Left lung (tissue), 10 donors: ENCODE data around the gene SGF29. TPM values are rescaled to one million over a fixed set of nuclear protein-coding genes. Genes with fewer than 3 reads are reported as not detected.
"Not testable (repeated sequence)": the region's sequence is repeated elsewhere in the genome, so short reads cannot be mapped to it uniquely, and the experiment has no call there.

Experiments
- ATAC-seq: fragments of 200-7000 bp; cut with Tn5 transposase; one replicate; pipeline ENCODE4 v1.9.1; 2020; ENCODE audit warnings: moderate library complexity
- DNase-seq, 4 donors: peaks; one replicate each; pipeline ENCODE4 v3.0.0-alpha.2; 2013 to 2020
- H3K27ac ChIP-seq, 2 donors: fragments of 200-600 bp; sonication (generic) in 1 of 2; one replicate each; pipeline versions ENCODE4 v1.5.0 to v1.8.0; 2020 to 2021
- H3K27me3 ChIP-seq, 2 donors: fragments of 200-600 bp; sonication (generic) in 1 of 2; one replicate each; pipeline versions ENCODE4 v1.5.0 to v1.8.0; 2020 to 2021
- H3K36me3 ChIP-seq, 2 donors: fragments of 200-600 bp; sonication (generic) in 1 of 2; one replicate each; pipeline versions ENCODE4 v1.5.0 to v1.8.0; 2020 to 2021
- H3K4me1 ChIP-seq, 2 donors: fragments of 200-600 bp; one replicate each; pipeline ENCODE4 v1.8.0; 2021
- H3K4me3 ChIP-seq, 2 donors: fragments of 200-600 bp; sonication (generic) in 1 of 2; one replicate each; pipeline versions ENCODE4 v1.5.0 to v1.8.0; 2020 to 2021; ENCODE audit warnings: mild to moderate bottlenecking in 1 of 2
- H3K9me3 ChIP-seq, 2 donors: fragments of 200-600 bp; sonication (generic) in 1 of 2; one replicate each; pipeline versions ENCODE4 v1.5.0 to v1.8.0; 2020 to 2021
- CTCF ChIP-seq, 2 donors: fragments of 200-600 bp; sonication (generic) in 1 of 2; IDR thresholded peaks; one replicate each; pipeline versions ENCODE4 v1.5.0 to v1.8.0; 2021; ENCODE audit warnings: antibody characterized with exemption in 2 of 2
- intact Hi-C, 2 donors: fragments of 100-400 bp; cut with DNase I; formaldehyde crosslinking; loops; one replicate each; pipeline versions ENCODE4 v1.11.2 to v1.14.2; 2022
- polyA plus RNA-seq, 6 donors: library from polyadenylated mRNA; unstranded; fragments of 120-200 nt; gene quantifications; one replicate each; pipeline ENCODE4 v1.2.1, GENCODE V29; 2013; ENCODE audit not compliant: insufficient read length in 6 of 6
- total RNA-seq, 2 donors: library from RNA; stranded (reverse); fragmentation: NEBNext Ultra II Directional; extraction: Animal tissue kit (Norgen Biotek cat#: 25700); gene quantifications; one replicate each; pipeline ENCODE4 v1.2.1, GENCODE V29; 2021
- donor health status: DM: no; HTN: yes; CAD: no.
- donor health status: DM: no; HTN: no; CAD: no.

SGF29 gene
- total and polyA plus RNA-seq, 8 donors: 12.1 to 29.8 (median 21.8) TPM

DNA sequence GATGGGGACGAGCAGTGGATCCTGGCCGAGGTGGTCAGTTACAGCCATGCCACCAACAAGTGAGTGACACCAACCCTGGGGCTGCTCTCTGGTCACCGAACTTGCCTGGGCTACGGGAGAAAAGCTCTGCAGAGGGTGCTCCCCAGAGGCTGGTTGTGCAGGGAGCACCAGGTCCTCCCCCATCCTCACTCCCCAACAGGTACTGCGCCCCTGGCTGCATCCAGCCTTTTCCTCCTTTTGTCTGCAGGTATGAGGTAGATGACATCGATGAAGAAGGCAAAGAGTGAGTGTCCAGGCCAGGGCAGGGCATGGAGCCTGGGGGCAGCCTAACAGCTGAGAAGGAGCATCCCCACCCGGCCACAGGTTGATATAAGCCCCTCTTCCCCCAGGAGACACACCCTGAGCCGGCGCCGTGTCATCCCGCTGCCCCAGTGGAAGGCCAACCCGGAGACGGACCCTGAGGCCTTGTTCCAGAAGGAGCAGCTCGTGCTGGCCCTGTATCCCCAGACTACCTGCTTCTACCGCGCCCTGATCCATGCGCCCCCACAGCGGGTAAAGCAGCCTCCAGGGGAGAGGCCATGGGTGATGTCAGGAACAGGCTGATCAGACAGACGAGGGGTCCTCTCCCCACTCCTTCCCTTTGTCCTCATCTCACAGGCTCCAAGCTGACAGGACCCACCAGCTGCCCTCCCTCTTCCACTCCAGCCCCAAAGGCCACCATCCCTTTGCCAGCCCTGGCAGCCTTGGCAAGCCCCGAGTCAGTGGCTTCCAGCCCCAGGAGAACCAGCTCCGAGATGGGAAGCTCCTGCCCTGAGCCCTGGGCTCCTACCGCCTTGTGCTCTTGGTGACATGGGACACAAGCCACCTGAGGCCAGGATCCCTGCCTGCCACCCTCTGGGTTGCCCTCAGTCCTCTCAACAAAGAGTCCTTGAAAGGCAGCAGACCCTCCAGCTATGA, 36.9 kb downstream of the SGF29 start:
- DNase-seq: no peak
- no peaks in the 10 kb centered on the region for H3K4me1 ChIP-seq
- no peak for ATAC-seq
- peaks cover 0 to 75% of the 10 kb centered on the region in 2 donors for H3K36me3 ChIP-seq
- no peak overlapping the region for H3K27ac ChIP-seq
- no peaks in the 10 kb centered on the region for H3K9me3 ChIP-seq
- intact Hi-C loops: no loop called here
- no peaks in the 10 kb centered on the region for H3K27me3 ChIP-seq
- no peak overlapping the region for H3K4me3 ChIP-seq
- TF ChIP-seq CTCF (IDR thresholded peaks at IDR 0.05): no peak

DNA sequence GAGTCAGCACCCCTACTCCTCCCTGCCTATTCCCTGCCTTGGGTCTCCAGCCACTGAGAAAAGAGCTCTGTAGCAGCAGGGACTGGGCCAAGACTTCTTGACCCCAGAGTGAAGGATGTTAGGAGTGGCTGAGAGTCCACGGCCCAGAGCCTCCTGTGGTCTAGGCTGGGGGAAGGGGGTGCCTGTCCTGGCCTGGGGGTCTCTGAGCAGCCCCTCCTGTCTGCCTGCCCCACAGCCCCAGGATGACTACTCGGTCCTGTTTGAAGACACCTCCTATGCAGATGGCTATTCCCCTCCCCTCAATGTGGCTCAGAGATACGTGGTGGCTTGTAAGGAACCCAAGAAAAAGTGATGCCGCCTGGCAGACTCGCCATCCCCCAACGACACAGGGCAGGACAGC, 37.6 kb downstream of the SGF29 start:
- DNase-seq (no peak), ATAC-seq (no peak)
- H3K36me3 ChIP-seq: peaks cover 0 to 68% of the 10 kb centered on the region in 2 donors

GRCh38 chr16:28592511-28592910, 38.8 kb downstream of the SGF29 start:
- DNase-seq: no peak
- H3K27me3 ChIP-seq: no peaks in the 10 kb centered on the region
- ATAC-seq: no peak
- H3K27ac ChIP-seq: no peak overlapping the region
- peaks cover 0 to 56% of the 10 kb centered on the region in 2 donors for H3K36me3 ChIP-seq
- peaks cover 0 to 15% of the 10 kb centered on the region in 2 donors for H3K4me1 ChIP-seq
- no peak overlapping the region for H3K4me3 ChIP-seq
- intact Hi-C loops: no loop called here
- TF ChIP-seq CTCF (IDR thresholded peaks at IDR 0.05): no peak
- no peaks in the 10 kb centered on the region for H3K9me3 ChIP-seq

More for the DNA sequence above, 37.6 kb downstream of the SGF29 start:
- Histone ChIP-seq H3K27me3 (no peaks in the 10 kb centered on the region), H3K27ac (no peak overlapping the region), H3K4me3 (no peak overlapping the region), H3K9me3 (no peaks in the 10 kb centered on the region), H3K4me1 (peaks cover 0 to 3% of the 10 kb centered on the region in 2 donors)
- no peak for TF ChIP-seq CTCF (IDR thresholded peaks at IDR 0.05)
- intact Hi-C loops: no loop called here

DNA sequence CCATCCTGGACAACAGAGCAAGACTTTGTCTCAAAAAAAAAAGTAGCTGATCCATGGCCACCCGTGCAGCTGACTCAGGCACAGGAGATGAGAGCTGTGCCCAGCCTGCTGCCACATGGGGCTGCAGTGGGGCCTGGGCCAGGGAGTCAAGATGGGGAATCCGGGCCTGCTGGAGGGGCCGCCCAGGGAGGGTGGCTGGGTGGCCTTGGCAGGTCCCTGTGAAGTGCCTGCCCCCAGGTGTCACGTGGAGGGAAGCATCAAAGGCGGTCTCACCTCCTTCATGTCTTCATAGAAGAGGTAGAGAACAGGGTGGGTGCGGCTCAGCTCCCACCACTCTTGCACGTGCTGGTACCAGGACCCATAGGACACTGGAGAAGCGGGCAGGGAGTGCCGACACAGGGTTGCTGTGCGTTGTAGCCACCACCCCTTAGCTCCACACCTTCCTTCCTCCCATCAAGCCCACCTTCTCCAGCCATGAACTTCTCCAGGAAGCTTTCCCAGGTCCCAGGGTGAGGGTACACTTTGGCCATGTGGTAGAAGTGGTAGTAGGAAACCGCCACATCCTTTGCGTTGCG, 39.3 kb downstream of the SGF29 start:
- H3K4me1 ChIP-seq: peaks cover 0 to 20% of the 10 kb centered on the region in 2 donors
- H3K27ac ChIP-seq: no peak overlapping the region
- no peaks in the 10 kb centered on the region for H3K27me3 ChIP-seq
- DNase-seq (no peak), ATAC-seq (no peak)
- intact Hi-C loops: no loop called here
- no peak for TF ChIP-seq CTCF (IDR thresholded peaks at IDR 0.05)
- H3K9me3 ChIP-seq: no peaks in the 10 kb centered on the region
- no peak overlapping the region for H3K4me3 ChIP-seq
- H3K36me3 ChIP-seq: peaks cover 0 to 54% of the 10 kb centered on the region in 2 donors

- H3K4me1 ChIP-seq: peaks cover 0 to 21% of the 10 kb centered on the region in 2 donors
- DNase-seq, H3K4me3 ChIP-seq, H3K9me3 ChIP-seq, H3K27me3 ChIP-seq, H3K27ac ChIP-seq, ATAC-seq, intact Hi-C loops: not testable (repeated sequence)
- peaks cover 0 to 30% of the 10 kb centered on the region in 2 donors for H3K36me3 ChIP-seq
These were observed 41.7 kb downstream of the SGF29 start for GRCh38 chr16:28595451-28595850.
